Hepatocyte (in vitro differentiated cells): ENCODE results near the gene ADCY6. TPM values are rescaled to one million over a fixed set of nuclear protein-coding genes. Genes with fewer than 3 reads are reported as not detected.

Experiments used
- DNase-seq: peaks from one replicate; pipeline ENCODE4 v3.0.0-alpha.2; 2016; ENCODE audit warnings: low spot score
- H2AFZ ChIP-seq: fragments of 200-600 bp; sonication (generic); 2 replicates; pipeline ENCODE4 v1.6.0; 2016; ENCODE audit warnings: antibody characterized with exemption, mild to moderate bottlenecking
- H3K27ac ChIP-seq: fragments of 200-600 bp; sonication (generic); 2 replicates; pipeline ENCODE4 v1.5.1; 2016; ENCODE audit warnings: mild to moderate bottlenecking
- H3K27me3 ChIP-seq: fragments of 200-600 bp; sonication (generic); 2 replicates; pipeline ENCODE4 v1.6.1; 2016
- H3K36me3 ChIP-seq: fragments of 200-600 bp; sonication (generic); replicated peaks from 2 replicates; pipeline ENCODE4 v1.5.1; 2016; ENCODE audit warnings: low read depth; ENCODE audit not compliant: insufficient read depth
- H3K4me1 ChIP-seq: fragments of 200-600 bp; sonication (generic); 2 replicates; pipeline ENCODE4 v1.5.1; 2016; ENCODE audit warnings: mild to moderate bottlenecking, moderate library complexity; ENCODE audit not compliant: insufficient read depth
- H3K4me2 ChIP-seq: fragments of 200-600 bp; sonication (generic); 2 replicates; pipeline ENCODE4 v1.6.0; 2016
- H3K4me3 ChIP-seq: fragments of 200-600 bp; sonication (generic); 2 replicates; pipeline ENCODE4 v1.5.1; 2016; ENCODE audit warnings: mild to moderate bottlenecking
- H3K79me2 ChIP-seq: fragments of 200-600 bp; sonication (generic); 2 replicates; pipeline ENCODE4 v1.6.0; 2017; ENCODE audit warnings: mild to moderate bottlenecking
- H3K9me2 ChIP-seq: fragments of 200-600 bp; sonication (generic); replicated peaks from 2 replicates; pipeline ENCODE4 v1.6.0; 2017; ENCODE audit warnings: mild to moderate bottlenecking; ENCODE audit not compliant: insufficient read depth
- H3K9me3 ChIP-seq: fragments of 200-600 bp; sonication (generic); 2 replicates; pipeline ENCODE4 v1.5.1; 2016; ENCODE audit warnings: low read depth, mild to moderate bottlenecking
- H4K20me1 ChIP-seq: fragments of 200-600 bp; sonication (generic); 2 replicates; pipeline ENCODE4 v1.6.0; 2016; ENCODE audit warnings: mild to moderate bottlenecking; ENCODE audit not compliant: insufficient read depth, poor library complexity, severe bottlenecking
- EZH2 ChIP-seq: fragments of 200-600 bp; sonication (generic); IDR thresholded peaks from 2 replicates; pipeline ENCODE4 v1.6.1; 2016; ENCODE audit warnings: antibody characterized with exemption, mild to moderate bottlenecking, borderline replicate concordance
- EZH2phosphoT487 ChIP-seq: fragments of 200-600 bp; sonication (generic); IDR thresholded peaks from one replicate; pipeline ENCODE4 v1.6.1; 2018; ENCODE audit warnings: antibody characterized with exemption, mild to moderate bottlenecking, low read depth, moderate library complexity; ENCODE audit not compliant: unreplicated experiment, severe bottlenecking
- WGBS: methylation state at CpG from one replicate; pipeline ENCODE4 v1.1.6; 2016; ENCODE audit warnings: low lambda C conversion rate; ENCODE audit errors: missing lambda C conversion rate; 5-methylcytosine and 5-hydroxymethylcytosine counted together
- polyA plus RNA-seq: library from polyadenylated mRNA; unstranded; fragments of >200 nt; fragmentation: Nextera tagmentation; extraction: Ambion mirVana; gene quantifications from 2 replicates; pipeline ENCODE4 v1.2.1, GENCODE V29; 2016
- total RNA-seq: library from RNA; depleted of rRNA; stranded (reverse); fragments of >200 nt; gene quantifications from 2 replicates; pipeline ENCODE4 v1.2.3, GENCODE V29; 2014
- TF ChIP-seq, protein P1 (sequence below): fragments of 200-600 bp; sonication (generic); IDR thresholded peaks from 2 replicates; pipeline ENCODE4 v1.5.1; 2016; ENCODE audit warnings: antibody characterized with exemption, mild to moderate bottlenecking; ENCODE audit not compliant: poor library complexity

Gene ADCY6
- total and polyA plus RNA-seq, 2 experiments from 2014 or later = 22.7 to 37.7 TPM

DNA sequence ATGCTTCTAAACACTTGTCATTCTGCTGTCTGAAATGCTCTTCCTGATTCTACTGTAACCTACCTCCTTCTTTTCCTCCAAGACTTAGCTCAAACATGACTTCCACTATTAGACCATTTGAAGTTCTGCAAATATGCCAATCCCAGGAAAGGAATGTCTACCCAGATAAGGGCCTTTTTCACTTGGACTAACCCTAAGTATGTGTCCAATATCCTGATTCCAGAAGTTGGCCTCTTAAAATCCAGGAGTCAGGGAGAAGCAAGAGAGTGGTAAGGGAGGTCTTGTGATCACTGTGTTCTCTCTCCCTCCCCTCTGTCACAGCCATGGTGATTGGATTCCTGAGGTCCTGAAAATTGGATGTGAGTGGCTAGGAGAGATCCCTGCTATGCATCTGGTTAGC, 30.2 kb downstream of the ADCY6 start:
- DNase-seq = no peak
- no peaks in the 10 kb centered on the region for H4K20me1 ChIP-seq
- peak overlapping the region; percentile 47 for H2AFZ ChIP-seq
- H3K36me3 ChIP-seq = no peaks in the 10 kb centered on the region
- no peaks in the 10 kb centered on the region for H3K79me2 ChIP-seq
- H3K4me1 ChIP-seq = no peaks in the 10 kb centered on the region
- H3K27me3 ChIP-seq = no peaks in the 10 kb centered on the region
- H3K4me3 ChIP-seq = no peak overlapping the region
- H3K4me2 ChIP-seq = peak overlapping the region; percentile 29
- TF ChIP-seq EZH2 = no peak
- no peak for TF ChIP-seq EZH2phosphoT487
- TF ChIP-seq, protein P1, sequence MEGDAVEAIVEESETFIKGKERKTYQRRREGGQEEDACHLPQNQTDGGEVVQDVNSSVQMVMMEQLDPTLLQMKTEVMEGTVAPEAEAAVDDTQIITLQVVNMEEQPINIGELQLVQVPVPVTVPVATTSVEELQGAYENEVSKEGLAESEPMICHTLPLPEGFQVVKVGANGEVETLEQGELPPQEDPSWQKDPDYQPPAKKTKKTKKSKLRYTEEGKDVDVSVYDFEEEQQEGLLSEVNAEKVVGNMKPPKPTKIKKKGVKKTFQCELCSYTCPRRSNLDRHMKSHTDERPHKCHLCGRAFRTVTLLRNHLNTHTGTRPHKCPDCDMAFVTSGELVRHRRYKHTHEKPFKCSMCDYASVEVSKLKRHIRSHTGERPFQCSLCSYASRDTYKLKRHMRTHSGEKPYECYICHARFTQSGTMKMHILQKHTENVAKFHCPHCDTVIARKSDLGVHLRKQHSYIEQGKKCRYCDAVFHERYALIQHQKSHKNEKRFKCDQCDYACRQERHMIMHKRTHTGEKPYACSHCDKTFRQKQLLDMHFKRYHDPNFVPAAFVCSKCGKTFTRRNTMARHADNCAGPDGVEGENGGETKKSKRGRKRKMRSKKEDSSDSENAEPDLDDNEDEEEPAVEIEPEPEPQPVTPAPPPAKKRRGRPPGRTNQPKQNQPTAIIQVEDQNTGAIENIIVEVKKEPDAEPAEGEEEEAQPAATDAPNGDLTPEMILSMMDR = no peak
- no peaks in the 10 kb centered on the region for H3K9me3 ChIP-seq
- H3K27ac ChIP-seq = peak overlapping the region; percentile 79
- no peaks in the 10 kb centered on the region for H3K9me2 ChIP-seq

DNA sequence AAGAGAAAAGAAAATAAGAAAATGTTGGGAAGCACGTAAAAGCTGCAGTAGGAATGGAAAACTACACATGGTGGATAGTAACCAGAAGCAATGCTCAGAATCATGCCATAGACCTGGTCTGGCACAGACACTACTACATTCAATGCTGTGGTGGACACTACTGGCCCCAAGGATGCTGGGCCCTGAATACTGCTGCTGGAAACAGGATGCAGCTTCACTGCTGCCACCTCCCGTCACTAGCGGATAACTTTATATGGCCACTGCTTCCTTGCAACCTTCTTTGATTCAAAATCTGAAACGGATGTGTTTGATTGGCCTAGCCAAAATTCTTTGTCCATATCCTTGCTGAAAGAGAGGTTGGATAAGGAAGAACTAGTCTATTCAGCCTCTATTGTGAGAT, 30.7 kb downstream of the ADCY6 start:
- H3K4me3 ChIP-seq = no peak overlapping the region
- no peaks in the 10 kb centered on the region for H3K79me2 ChIP-seq
- H3K36me3 ChIP-seq = no peaks in the 10 kb centered on the region
- H3K27ac ChIP-seq = peak overlapping the region; percentile 79
- 76% methylated on average over 4 of the region's 4 CpGs for WGBS
- TF ChIP-seq EZH2 (no peak), EZH2phosphoT487 (no peak)
- TF ChIP-seq, protein P1 = no peak
- no peaks in the 10 kb centered on the region for H3K9me2 ChIP-seq
- no peaks in the 10 kb centered on the region for H3K27me3 ChIP-seq
- H4K20me1 ChIP-seq = no peaks in the 10 kb centered on the region
- H3K9me3 ChIP-seq = no peaks in the 10 kb centered on the region
- DNase-seq = no peak
- H2AFZ ChIP-seq = peak overlapping the region; percentile 47
- no peaks in the 10 kb centered on the region for H3K4me1 ChIP-seq
- H3K4me2 ChIP-seq = peak overlapping the region; percentile 29

DNA sequence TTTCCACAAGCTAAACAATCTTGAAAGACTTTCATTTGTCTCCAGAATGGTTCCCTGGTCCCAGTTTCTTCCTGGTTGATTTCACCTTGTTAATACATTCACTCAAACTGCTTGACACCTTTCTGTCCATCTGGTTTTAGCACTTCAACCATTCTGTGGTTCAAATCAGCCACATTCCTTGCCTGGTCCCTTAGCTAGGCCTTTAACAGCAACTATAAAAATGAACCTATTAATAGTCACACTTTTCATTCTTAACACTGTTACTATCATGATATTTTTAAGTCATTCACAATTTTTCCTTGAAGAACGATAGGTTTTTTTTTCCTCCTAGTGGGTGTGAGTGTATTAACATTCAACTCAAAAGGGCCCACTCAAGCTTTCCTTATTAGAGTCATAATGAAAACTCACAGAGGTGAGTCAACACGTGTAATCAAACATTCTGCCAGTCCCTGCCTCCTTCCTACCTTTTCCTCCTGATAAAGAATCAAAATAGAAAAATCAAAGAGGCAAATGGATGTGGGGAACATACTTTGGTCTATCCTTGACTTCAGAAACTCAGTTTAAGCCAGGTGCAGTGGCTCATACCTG, 38.0 kb downstream of the ADCY6 start:
- WGBS = 67% methylated on average over 2 of the region's 2 CpGs
- H4K20me1 ChIP-seq = no peaks in the 10 kb centered on the region
- H3K79me2 ChIP-seq = no peaks in the 10 kb centered on the region
- H3K36me3 ChIP-seq = no peaks in the 10 kb centered on the region
- H3K4me3 ChIP-seq = no peak overlapping the region
- H3K9me2 ChIP-seq = no peaks in the 10 kb centered on the region
- no peaks in the 10 kb centered on the region for H3K9me3 ChIP-seq
- H3K4me1 ChIP-seq = no peaks in the 10 kb centered on the region
- no peak overlapping the region for H2AFZ ChIP-seq
- DNase-seq = no peak
- TF ChIP-seq EZH2phosphoT487 (no peak), EZH2 (no peak)
- TF ChIP-seq, protein P1 = no peak
- H3K27me3 ChIP-seq = no peaks in the 10 kb centered on the region
- no peak overlapping the region for H3K27ac ChIP-seq
- H3K4me2 ChIP-seq = no peak overlapping the region

DNA sequence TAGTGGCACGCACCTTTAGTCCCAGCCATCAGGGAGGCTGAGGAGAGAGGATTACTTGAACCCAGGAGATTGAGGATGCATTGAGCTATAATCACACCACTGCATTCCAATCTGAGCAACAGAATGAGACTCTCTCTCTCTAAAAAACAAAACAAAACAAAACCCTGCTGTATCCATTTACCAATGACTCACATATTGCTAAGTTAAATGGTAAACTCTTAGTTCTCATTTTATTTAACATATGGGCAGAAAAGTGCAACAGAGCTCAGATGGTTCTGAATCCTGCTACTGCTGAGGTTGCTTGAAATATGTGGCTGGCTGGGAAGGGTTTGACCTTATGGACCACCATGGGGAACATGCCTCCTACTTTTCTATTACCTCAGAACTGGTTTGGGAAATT, 38.7 kb downstream of the ADCY6 start:
- Histone ChIP-seq H3K9me3 (no peaks in the 10 kb centered on the region), H4K20me1 (no peaks in the 10 kb centered on the region), H3K27ac (no peak overlapping the region), H3K27me3 (no peaks in the 10 kb centered on the region), H3K36me3 (no peaks in the 10 kb centered on the region), H3K79me2 (no peaks in the 10 kb centered on the region), H3K9me2 (no peaks in the 10 kb centered on the region), H3K4me1 (no peaks in the 10 kb centered on the region), H3K4me3 (no peak overlapping the region), H2AFZ (no peak overlapping the region), H3K4me2 (no peak overlapping the region)
- TF ChIP-seq, protein P1 = no peak
- TF ChIP-seq EZH2phosphoT487 (no peak), EZH2 (no peak)
- no peak for DNase-seq
- WGBS = 90% methylated on average over 1 of the region's 1 CpG
